ENCODE results near the gene HTR4.
A peak's percentile ranks its signal among the peaks of the same experiment; 100 is the strongest.

HTR4 gene

GRCh38 chr5:148653836-148654781, at the start of gene HTR4:
HTR4 (minus strand) TSS chr5:148654527; CDS start chr5:148637014, 17,513 bp downstream.
- peaks cover 95% of the 10 kb centered on the region for H3K27me3 ChIP-seq (ENCODE audit: insufficient read depth, low read length)
- H3K36me3 ChIP-seq (ENCODE audit: insufficient read depth, low read length) = no peaks in the 10 kb centered on the region
- no peak within 1 kb of the TSS for H2AFZ ChIP-seq (ENCODE audit: low read length, unreplicated experiment)
- H3K4me1 ChIP-seq (ENCODE audit: control insufficient read depth, insufficient read depth, low read length, unreplicated experiment) = no peaks in the 10 kb centered on the region
- H3K4me3 ChIP-seq (ENCODE audit: low read depth, low read length) = peak within 1 kb of the TSS; percentile 40; the same call in 1 of the 2 replicates
- H3K79me2 ChIP-seq (ENCODE audit: control insufficient read depth, insufficient read depth, low read length, unreplicated experiment) = no peaks in the 10 kb centered on the region
- no peak within 1 kb of the TSS for H3K27ac ChIP-seq (ENCODE audit: low read depth, low read length)

GRCh38 chr5:148702019-148702596, 47.8 kb upstream of the HTR4 start:
- H3K4me1 ChIP-seq (ENCODE audit: control insufficient read depth, insufficient read depth, low read length, unreplicated experiment) = no peaks in the 10 kb centered on the region
- no peaks in the 10 kb centered on the region for H3K36me3 ChIP-seq (ENCODE audit: insufficient read depth, low read length)
- H3K79me2 ChIP-seq (ENCODE audit: control insufficient read depth, insufficient read depth, low read length, unreplicated experiment) = no peaks in the 10 kb centered on the region
- no peak overlapping the region for H3K27ac ChIP-seq (ENCODE audit: low read depth, low read length)
- H2AFZ ChIP-seq (ENCODE audit: low read length, unreplicated experiment) = no peak overlapping the region
- no peaks in the 10 kb centered on the region for H3K27me3 ChIP-seq (ENCODE audit: insufficient read depth, low read length)
- no peak overlapping the region for H3K4me3 ChIP-seq (ENCODE audit: low read depth, low read length)

- H2AFZ ChIP-seq (ENCODE audit: low read length, unreplicated experiment) = no peak overlapping the region
- H3K27me3 ChIP-seq (ENCODE audit: insufficient read depth, low read length) = no peaks in the 10 kb centered on the region
- no peak overlapping the region for H3K4me3 ChIP-seq (ENCODE audit: low read depth, low read length)
- no peaks in the 10 kb centered on the region for H3K79me2 ChIP-seq (ENCODE audit: control insufficient read depth, insufficient read depth, low read length, unreplicated experiment)
- no peaks in the 10 kb centered on the region for H3K4me1 ChIP-seq (ENCODE audit: control insufficient read depth, insufficient read depth, low read length, unreplicated experiment)
- H3K27ac ChIP-seq (ENCODE audit: low read depth, low read length) = no peak overlapping the region
- no peaks in the 10 kb centered on the region for H3K36me3 ChIP-seq (ENCODE audit: insufficient read depth, low read length)
Observed at GRCh38 chr5:148699028-148699427, 44.7 kb upstream of the HTR4 start.

- H2AFZ ChIP-seq (ENCODE audit: low read length, unreplicated experiment) = no peak overlapping the region
- no peaks in the 10 kb centered on the region for H3K79me2 ChIP-seq (ENCODE audit: control insufficient read depth, insufficient read depth, low read length, unreplicated experiment)
- H3K27me3 ChIP-seq (ENCODE audit: insufficient read depth, low read length) = no peaks in the 10 kb centered on the region
- no peaks in the 10 kb centered on the region for H3K36me3 ChIP-seq (ENCODE audit: insufficient read depth, low read length)
- H3K27ac ChIP-seq (ENCODE audit: low read depth, low read length) = peak overlapping the region; percentile 16; the same call in 1 of the 2 replicates
- H3K4me3 ChIP-seq (ENCODE audit: low read depth, low read length) = peak overlapping the region; percentile 33; the same call in 1 of the 2 replicates
- no peaks in the 10 kb centered on the region for H3K4me1 ChIP-seq (ENCODE audit: control insufficient read depth, insufficient read depth, low read length, unreplicated experiment)
Observed at GRCh38 chr5:148697809-148698196, 43.5 kb upstream of the HTR4 start.

GRCh38 chr5:148697180-148697808, 43.0 kb upstream of the HTR4 start:
- H3K27ac ChIP-seq (ENCODE audit: low read depth, low read length) = peak overlapping the region; percentile 16; the same call in 1 of the 2 replicates
- peak overlapping the region; percentile 8 for H2AFZ ChIP-seq (ENCODE audit: low read length, unreplicated experiment)
- no peaks in the 10 kb centered on the region for H3K79me2 ChIP-seq (ENCODE audit: control insufficient read depth, insufficient read depth, low read length, unreplicated experiment)

GRCh38 chr5:148696187-148697036, 42.1 kb upstream of the HTR4 start:
- Histone ChIP-seq H3K27ac (ENCODE audit: low read depth, low read length) (no peak overlapping the region), H3K4me1 (ENCODE audit: control insufficient read depth, insufficient read depth, low read length, unreplicated experiment) (no peaks in the 10 kb centered on the region), H3K27me3 (ENCODE audit: insufficient read depth, low read length) (no peaks in the 10 kb centered on the region), H3K79me2 (ENCODE audit: control insufficient read depth, insufficient read depth, low read length, unreplicated experiment) (no peaks in the 10 kb centered on the region), H3K4me3 (ENCODE audit: low read depth, low read length) (no peak overlapping the region), H3K36me3 (ENCODE audit: insufficient read depth, low read length) (no peaks in the 10 kb centered on the region), H2AFZ (ENCODE audit: low read length, unreplicated experiment) (no peak overlapping the region)

More at GRCh38 chr5:148697180-148697808, 43.0 kb upstream of the HTR4 start:
- Histone ChIP-seq H3K4me1 (ENCODE audit: control insufficient read depth, insufficient read depth, low read length, unreplicated experiment) (no peaks in the 10 kb centered on the region), H3K36me3 (ENCODE audit: insufficient read depth, low read length) (no peaks in the 10 kb centered on the region), H3K4me3 (ENCODE audit: low read depth, low read length) (peak overlapping the region; percentile 33), H3K27me3 (ENCODE audit: insufficient read depth, low read length) (no peaks in the 10 kb centered on the region)

GRCh38 chr5:148690945-148691344, 36.6 kb upstream of the HTR4 start:
- no peaks in the 10 kb centered on the region for H3K4me1 ChIP-seq (ENCODE audit: control insufficient read depth, insufficient read depth, low read length, unreplicated experiment)
- no peaks in the 10 kb centered on the region for H3K27me3 ChIP-seq (ENCODE audit: insufficient read depth, low read length)
- no peaks in the 10 kb centered on the region for H3K79me2 ChIP-seq (ENCODE audit: control insufficient read depth, insufficient read depth, low read length, unreplicated experiment)
- H3K36me3 ChIP-seq (ENCODE audit: insufficient read depth, low read length) = no peaks in the 10 kb centered on the region
- H3K27ac ChIP-seq (ENCODE audit: low read depth, low read length) = no peak overlapping the region
- H2AFZ ChIP-seq (ENCODE audit: low read length, unreplicated experiment) = no peak overlapping the region
- H3K4me3 ChIP-seq (ENCODE audit: low read depth, low read length) = no peak overlapping the region

GRCh38 chr5:148688787-148689186, 34.5 kb upstream of the HTR4 start:
- peaks cover 6% of the 10 kb centered on the region for H3K27me3 ChIP-seq (ENCODE audit: insufficient read depth, low read length)
- H3K4me1 ChIP-seq (ENCODE audit: control insufficient read depth, insufficient read depth, low read length, unreplicated experiment) = no peaks in the 10 kb centered on the region
- H3K79me2 ChIP-seq (ENCODE audit: control insufficient read depth, insufficient read depth, low read length, unreplicated experiment) = no peaks in the 10 kb centered on the region
- H2AFZ ChIP-seq (ENCODE audit: low read length, unreplicated experiment) = no peak overlapping the region
- no peaks in the 10 kb centered on the region for H3K36me3 ChIP-seq (ENCODE audit: insufficient read depth, low read length)
- no peak overlapping the region for H3K27ac ChIP-seq (ENCODE audit: low read depth, low read length)
- no peak overlapping the region for H3K4me3 ChIP-seq (ENCODE audit: low read depth, low read length)

GRCh38 chr5:148687871-148688270, 33.5 kb upstream of the HTR4 start:
- no peak overlapping the region for H2AFZ ChIP-seq (ENCODE audit: low read length, unreplicated experiment)

GRCh38 chr5:148687427-148687826, 33.1 kb upstream of the HTR4 start:
- H3K27ac ChIP-seq (ENCODE audit: low read depth, low read length) = no peak overlapping the region
- no peaks in the 10 kb centered on the region for H3K36me3 ChIP-seq (ENCODE audit: insufficient read depth, low read length)
- H3K79me2 ChIP-seq (ENCODE audit: control insufficient read depth, insufficient read depth, low read length, unreplicated experiment) = no peaks in the 10 kb centered on the region
- no peak overlapping the region for H2AFZ ChIP-seq (ENCODE audit: low read length, unreplicated experiment)
- no peaks in the 10 kb centered on the region for H3K4me1 ChIP-seq (ENCODE audit: control insufficient read depth, insufficient read depth, low read length, unreplicated experiment)
- H3K4me3 ChIP-seq (ENCODE audit: low read depth, low read length) = no peak overlapping the region
- H3K27me3 ChIP-seq (ENCODE audit: insufficient read depth, low read length) = peaks cover 17% of the 10 kb centered on the region

More at GRCh38 chr5:148687871-148688270, 33.5 kb upstream of the HTR4 start:
- Histone ChIP-seq H3K4me3 (ENCODE audit: low read depth, low read length) (no peak overlapping the region), H3K79me2 (ENCODE audit: control insufficient read depth, insufficient read depth, low read length, unreplicated experiment) (no peaks in the 10 kb centered on the region), H3K4me1 (ENCODE audit: control insufficient read depth, insufficient read depth, low read length, unreplicated experiment) (no peaks in the 10 kb centered on the region), H3K36me3 (ENCODE audit: insufficient read depth, low read length) (no peaks in the 10 kb centered on the region), H3K27me3 (ENCODE audit: insufficient read depth, low read length) (peaks cover 13% of the 10 kb centered on the region), H3K27ac (ENCODE audit: low read depth, low read length) (no peak overlapping the region)
